ENCODE results near the gene SMARCD1. TPM values are rescaled to one million over a fixed set of nuclear protein-coding genes. Genes with fewer than 3 reads are reported as not detected.

The SMARCD1 gene
- total RNA-seq, 1 experiment from 2014 or later = 152 TPM

- Histone ChIP-seq H4K91ac (ENCODE audit: insufficient read length, low read depth, low read length) (no peak overlapping the region), H2BK20ac (ENCODE audit: low read depth, low read length, poor library complexity, severe bottlenecking) (no peak overlapping the region), H3K56ac (ENCODE audit: insufficient read length, low read depth, low read length) (no peak overlapping the region), H3K9me3 (ENCODE audit: control insufficient read depth, low read depth, low read length) (no peaks in the 10 kb centered on the region), H3K9ac (ENCODE audit: extremely low read depth, insufficient read length, low read length) (no peak overlapping the region), H3K27ac (ENCODE audit: insufficient read length, low read depth, low read length) (no peak overlapping the region), H3K4me2 (ENCODE audit: insufficient read depth, insufficient read length, low read length) (no peak overlapping the region), H2AK5ac (ENCODE audit: insufficient read length, low read length) (no peak overlapping the region), H3K14ac (ENCODE audit: insufficient read depth, low read length) (no peak overlapping the region), H3K79me1 (ENCODE audit: insufficient read depth, low read depth, low read length, poor library complexity, severe bottlenecking) (no peaks in the 10 kb centered on the region), H3K23ac (ENCODE audit: insufficient read length, low read depth, low read length) (no peak overlapping the region), H3T11ph (ENCODE audit: low read length) (no peak overlapping the region), H2BK120ac (ENCODE audit: low read depth, low read length, poor library complexity, severe bottlenecking) (no peak overlapping the region), H3K18ac (ENCODE audit: insufficient read length, low read depth, low read length) (no peak overlapping the region), H3K23me2 (ENCODE audit: insufficient read length, low read depth, low read length, poor library complexity, severe bottlenecking) (no peaks in the 10 kb centered on the region), H2BK15ac (ENCODE audit: low read depth, low read length) (no peak overlapping the region), H4K20me1 (ENCODE audit: control insufficient read depth, insufficient read depth, insufficient read length) (no peaks in the 10 kb centered on the region), H3K4me1 (ENCODE audit: insufficient read depth, low read length) (no peaks in the 10 kb centered on the region; the same call in 1 of the 2 replicates), H3K79me2 (ENCODE audit: insufficient read depth, low read length) (no peaks in the 10 kb centered on the region), H2BK12ac (ENCODE audit: insufficient read length, low read depth, low read length) (no peak overlapping the region), H2AFZ (ENCODE audit: low read length) (no peak overlapping the region), H3K27me3 (ENCODE audit: insufficient read depth, low read length) (no peaks in the 10 kb centered on the region), H4K8ac (replicated peaks; ENCODE audit: insufficient read length, low read depth, low read length) (no peak overlapping the region), H4K5ac (ENCODE audit: insufficient read length, low read depth, low read length) (no peak overlapping the region), H3K4ac (ENCODE audit: low read depth, low read length) (no peak overlapping the region), H2BK5ac (ENCODE audit: insufficient read length, low read length) (no peak overlapping the region)
- H3K36me3 Mint-ChIP-seq (ENCODE audit: insufficient read depth in 1 of 3, low read depth in 3 of 3) = no peaks in the 10 kb centered on the region
- WGBS (ENCODE audit: extremely low coverage, insufficient read length, low lambda C conversion rate) = no CpG with 5 or more reads among the region's 3 CpGs
- DNase-seq = no peak
- H3K27ac Mint-ChIP-seq = no peak overlapping the region
- no peak overlapping the region for H3K4me3 Mint-ChIP-seq
- H3K4me1 Mint-ChIP-seq = peaks cover 21 to 27% of the 10 kb centered on the region in 2 experiments
- H3K27me3 Mint-ChIP-seq (ENCODE audit: low read depth) = peaks cover 3% of the 10 kb centered on the region; the same call in 1 of the 2 replicates
- TF ChIP-seq CTCF (conservative IDR thresholded peaks at IDR 0.05) = no peak
- H3K9me3 Mint-ChIP-seq = no peaks in the 10 kb centered on the region
These were observed 15.6 kb upstream of the SMARCD1 start for GRCh38 chr12:50069539-50069938.

All from H9 (cell line).